Muscle layer of colon (tissue), 2 donors: ENCODE measurements around the gene RNF207.

Source experiments
- H3K27ac ChIP-seq: one replicate; pipeline ENCODE4 v1.7.0; 2013; ENCODE audit warnings: low read depth, mild to moderate bottlenecking, low read length, moderate library complexity
- H3K27me3 ChIP-seq, 2 donors: one replicate each; pipeline ENCODE4 v1.7.0; 2013; ENCODE audit warnings: low read length in 2 of 2, mild to moderate bottlenecking in 2 of 2; ENCODE audit not compliant: insufficient read depth in 2 of 2, control insufficient read depth in 1 of 2
- H3K36me3 ChIP-seq: one replicate; pipeline ENCODE4 v1.7.0; 2013; ENCODE audit warnings: mild to moderate bottlenecking, low read length; ENCODE audit not compliant: insufficient read depth
- H3K4me1 ChIP-seq: one replicate; pipeline ENCODE4 v1.7.0; 2013; ENCODE audit warnings: mild to moderate bottlenecking, low read length; ENCODE audit not compliant: insufficient read depth
- H3K4me3 ChIP-seq, 2 donors: one replicate each; pipeline ENCODE4 v1.7.0; 2013; ENCODE audit warnings: low read length in 2 of 2, low read depth in 1 of 2, mild to moderate bottlenecking in 1 of 2, moderate library complexity in 1 of 2
- H3K9ac ChIP-seq: one replicate; pipeline ENCODE4 v1.7.0; 2013; ENCODE audit warnings: low read length
- H3K9me3 ChIP-seq: one replicate; pipeline ENCODE4 v1.7.0; 2013; ENCODE audit warnings: mild to moderate bottlenecking, low read length
- donor health status: abdominal sarcoma.
- donor health status: Adenocarcinoma of cecum.

Gene RNF207

DNA sequence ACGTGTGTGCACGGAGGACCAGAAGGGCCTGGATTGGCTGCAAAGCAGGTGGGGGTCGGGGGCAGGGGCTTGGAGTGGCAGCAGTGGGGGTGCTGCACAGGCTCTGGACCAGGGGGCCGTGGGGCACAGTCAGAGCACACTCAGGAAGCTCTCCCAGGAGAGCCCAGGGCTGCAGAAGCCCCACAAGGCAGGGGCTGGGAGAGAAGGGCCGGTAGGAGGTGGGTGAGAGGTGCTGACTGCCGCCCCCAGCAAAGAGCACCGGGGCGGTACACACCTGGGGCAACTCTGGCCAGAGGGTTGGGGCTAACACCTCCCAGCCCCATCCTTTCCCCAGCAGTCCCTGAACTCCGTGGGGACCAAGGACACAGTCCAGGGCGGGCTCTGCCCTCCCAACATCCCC is 39.7 kb upstream of the RNF207 start:
- H3K36me3 ChIP-seq, result no peaks in the 10 kb centered on the region
- H3K9ac ChIP-seq, result no peak overlapping the region
- H3K27ac ChIP-seq, result no peak overlapping the region
- no peak overlapping the region for H3K4me3 ChIP-seq
- H3K9me3 ChIP-seq, result no peaks in the 10 kb centered on the region
- no peaks in the 10 kb centered on the region for H3K4me1 ChIP-seq
- peaks cover 0 to 30% of the 10 kb centered on the region in 2 donors for H3K27me3 ChIP-seq

DNA sequence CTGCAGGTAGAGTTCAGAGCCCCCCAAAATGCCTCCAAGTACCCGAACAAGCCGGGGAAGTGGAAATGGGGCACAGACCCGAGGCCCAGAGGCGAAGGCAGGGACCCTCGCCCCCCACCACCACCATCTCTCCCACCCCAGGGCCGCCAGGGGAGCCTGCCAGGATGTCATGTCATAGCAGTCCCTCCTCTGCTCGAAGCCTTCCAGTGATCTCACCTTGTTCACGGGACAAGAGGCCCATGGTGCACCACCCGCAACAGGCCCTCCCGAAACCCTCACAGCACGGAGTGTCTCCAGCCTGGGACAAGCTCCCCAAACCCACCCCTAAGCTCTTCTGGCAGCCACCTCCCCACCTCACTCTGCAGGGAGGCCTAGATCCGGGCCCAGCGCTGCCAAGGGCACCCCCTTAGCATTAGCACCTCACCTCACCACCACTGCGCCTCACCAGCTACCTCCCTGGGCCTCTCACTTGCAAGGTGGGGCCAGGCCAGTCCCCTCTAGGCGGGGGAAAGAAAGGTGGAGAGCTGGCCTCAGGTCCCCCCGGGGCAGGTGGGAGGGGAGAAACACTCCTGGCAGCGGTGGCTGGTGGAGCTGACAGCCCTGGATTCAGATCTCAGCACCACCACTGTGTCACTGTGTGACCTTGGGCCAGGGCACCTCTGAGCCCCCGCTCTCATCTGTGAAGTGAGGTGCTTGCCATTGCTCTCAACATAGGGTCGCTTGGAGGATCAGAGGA is 39.1 kb upstream of the RNF207 start:
- Histone ChIP-seq H3K4me3 (no peak overlapping the region), H3K9me3 (no peaks in the 10 kb centered on the region), H3K9ac (no peak overlapping the region), H3K27me3 (peaks cover 0 to 26% of the 10 kb centered on the region in 2 donors), H3K27ac (no peak overlapping the region), H3K36me3 (no peaks in the 10 kb centered on the region), H3K4me1 (no peaks in the 10 kb centered on the region)

DNA sequence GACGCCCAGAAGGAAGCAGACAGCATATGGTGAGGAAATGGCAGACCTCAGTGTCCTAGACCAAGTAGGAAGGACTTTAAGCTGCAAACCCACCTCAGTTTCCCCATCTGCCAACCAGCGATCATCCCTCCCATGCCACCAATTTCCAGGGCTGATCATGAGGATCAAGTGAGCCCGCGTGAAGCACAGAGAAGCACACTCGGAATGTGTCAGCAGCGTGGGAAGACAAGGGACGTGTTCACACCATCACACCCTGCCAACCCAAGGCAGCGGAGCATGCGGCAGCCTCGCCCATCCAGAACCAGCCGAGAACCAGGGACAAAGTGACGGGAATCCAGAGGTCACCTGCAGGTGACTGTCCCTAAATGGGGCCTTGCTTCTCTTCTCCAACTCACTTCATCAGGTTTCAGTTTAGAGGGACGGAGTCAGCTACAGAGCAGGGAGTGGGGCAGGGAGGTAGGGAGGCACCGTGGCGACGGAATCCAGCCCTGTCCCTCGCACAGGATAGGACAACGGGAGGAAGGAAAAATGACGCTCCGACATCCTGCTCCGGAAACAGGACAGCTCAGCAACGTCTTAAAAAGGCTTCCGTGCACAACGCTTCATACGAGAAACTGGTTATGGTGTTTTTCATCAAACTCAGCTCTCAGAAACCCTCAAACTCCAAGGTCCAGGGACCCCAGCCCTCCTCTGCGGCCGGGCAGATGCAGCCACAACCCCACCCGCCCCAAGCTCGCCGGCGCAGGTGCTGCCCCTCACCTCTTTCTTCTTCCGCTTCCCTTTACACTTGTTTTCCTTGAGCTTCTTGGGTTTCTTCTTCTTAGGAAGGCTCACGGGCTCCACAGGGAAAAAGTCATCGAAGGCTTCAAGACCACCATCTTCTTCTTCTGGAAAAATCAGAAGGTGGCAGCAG is 38.3 kb upstream of the RNF207 start:
- H3K27me3 ChIP-seq, result peaks cover 0 to 30% of the 10 kb centered on the region in 2 donors
- no peaks in the 10 kb centered on the region for H3K4me1 ChIP-seq
- no peaks in the 10 kb centered on the region for H3K9me3 ChIP-seq
- H3K4me3 ChIP-seq, result no peak overlapping the region
- H3K9ac ChIP-seq, result no peak overlapping the region
- no peaks in the 10 kb centered on the region for H3K36me3 ChIP-seq
- H3K27ac ChIP-seq, result no peak overlapping the region

DNA sequence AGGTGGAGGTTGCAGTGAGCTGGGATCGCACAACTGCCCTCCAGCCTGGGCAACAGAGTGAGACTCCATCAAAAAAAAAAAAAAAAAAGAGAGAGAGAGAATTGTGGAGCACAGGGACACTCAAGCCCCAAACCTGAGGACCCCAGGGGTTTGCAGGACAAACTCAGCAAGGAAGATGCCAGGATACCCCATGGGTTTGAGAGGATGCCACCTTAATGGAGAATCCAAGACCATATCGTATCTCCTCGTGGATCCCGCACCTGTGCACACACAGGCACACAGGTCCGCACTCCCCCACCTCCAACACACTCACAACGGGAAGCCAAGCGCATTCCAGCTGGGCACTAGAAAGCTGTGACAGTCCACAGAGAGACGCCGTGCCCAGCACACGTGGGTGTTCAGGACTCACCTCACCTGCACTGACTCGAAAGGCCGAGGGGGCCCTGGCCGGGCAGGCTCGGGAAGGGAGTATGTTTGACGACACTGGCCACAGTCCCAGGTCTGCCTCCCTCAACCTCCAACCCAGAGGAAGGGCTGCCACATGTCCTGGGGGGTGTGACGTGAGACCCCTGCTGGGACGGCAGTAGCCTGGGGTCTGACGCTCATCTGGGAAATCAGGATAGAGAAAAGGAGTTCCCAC is 36.9 kb upstream of the RNF207 start:
- no peak overlapping the region for H3K9ac ChIP-seq
- H3K27ac ChIP-seq, result no peak overlapping the region
- no peaks in the 10 kb centered on the region for H3K36me3 ChIP-seq
- no peak overlapping the region for H3K4me3 ChIP-seq
- no peaks in the 10 kb centered on the region for H3K9me3 ChIP-seq
- peaks cover 0 to 35% of the 10 kb centered on the region in 2 donors for H3K27me3 ChIP-seq
- H3K4me1 ChIP-seq, result no peaks in the 10 kb centered on the region

DNA sequence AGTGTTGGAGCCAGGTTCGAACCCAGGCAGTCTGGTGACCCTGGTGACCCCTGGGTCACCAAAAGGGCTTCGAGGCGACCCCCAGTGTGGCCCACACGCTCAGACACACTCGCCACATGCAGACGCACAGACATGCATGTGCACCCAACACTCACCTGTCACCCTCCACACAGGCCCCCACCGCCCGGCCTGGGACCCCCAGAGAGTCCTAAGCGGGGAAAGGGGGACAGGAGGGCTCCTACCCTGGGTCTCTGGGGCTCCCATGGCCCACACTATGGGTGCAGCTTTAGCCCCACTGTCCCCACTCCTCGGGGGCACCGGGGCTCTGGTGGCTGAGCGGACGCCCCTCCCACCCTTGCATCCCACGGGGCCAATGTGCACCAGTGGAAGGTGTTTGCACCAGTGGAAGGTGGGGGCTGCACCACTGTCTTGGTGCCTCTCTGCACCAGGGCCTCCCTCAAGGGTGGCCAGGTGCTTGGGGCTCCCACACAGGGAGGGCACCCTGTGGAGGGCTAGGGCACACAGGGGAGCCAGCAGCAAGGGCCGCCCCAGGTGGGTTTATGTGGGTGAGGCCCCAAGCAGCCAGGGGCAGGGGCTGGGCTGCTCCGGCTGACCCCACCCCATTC is 35.7 kb upstream of the RNF207 start:
- Histone ChIP-seq H3K27ac (no peak overlapping the region), H3K9ac (no peak overlapping the region), H3K4me1 (no peaks in the 10 kb centered on the region), H3K4me3 (no peak overlapping the region), H3K36me3 (no peaks in the 10 kb centered on the region), H3K9me3 (no peaks in the 10 kb centered on the region), H3K27me3 (peaks cover 4 to 39% of the 10 kb centered on the region in 2 donors)

DNA sequence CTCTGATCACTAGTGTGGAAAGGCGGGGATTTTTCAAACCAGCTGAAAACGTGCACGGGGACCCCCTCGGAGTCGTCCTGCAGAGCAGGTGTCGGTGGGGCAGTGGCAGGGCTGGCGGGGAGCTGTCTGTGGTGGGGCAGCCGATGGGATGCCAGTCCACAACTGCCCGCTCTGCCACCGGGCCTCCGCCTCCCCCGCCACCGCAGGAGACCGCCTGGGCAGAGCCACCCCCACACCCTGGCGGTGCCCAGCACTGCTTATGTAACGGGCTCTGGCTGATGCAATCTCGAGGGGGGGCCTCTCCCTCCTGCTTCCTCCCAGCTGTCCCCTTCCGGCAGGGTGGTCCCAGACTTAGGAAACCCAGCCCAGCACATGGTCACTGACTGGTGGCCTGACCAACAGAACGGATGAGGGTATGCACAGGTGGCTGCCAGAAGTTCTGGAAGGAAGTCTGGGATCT is 35.1 kb upstream of the RNF207 start:
- Histone ChIP-seq H3K27ac (no peak overlapping the region), H3K9ac (no peak overlapping the region), H3K4me1 (no peaks in the 10 kb centered on the region)

DNA sequence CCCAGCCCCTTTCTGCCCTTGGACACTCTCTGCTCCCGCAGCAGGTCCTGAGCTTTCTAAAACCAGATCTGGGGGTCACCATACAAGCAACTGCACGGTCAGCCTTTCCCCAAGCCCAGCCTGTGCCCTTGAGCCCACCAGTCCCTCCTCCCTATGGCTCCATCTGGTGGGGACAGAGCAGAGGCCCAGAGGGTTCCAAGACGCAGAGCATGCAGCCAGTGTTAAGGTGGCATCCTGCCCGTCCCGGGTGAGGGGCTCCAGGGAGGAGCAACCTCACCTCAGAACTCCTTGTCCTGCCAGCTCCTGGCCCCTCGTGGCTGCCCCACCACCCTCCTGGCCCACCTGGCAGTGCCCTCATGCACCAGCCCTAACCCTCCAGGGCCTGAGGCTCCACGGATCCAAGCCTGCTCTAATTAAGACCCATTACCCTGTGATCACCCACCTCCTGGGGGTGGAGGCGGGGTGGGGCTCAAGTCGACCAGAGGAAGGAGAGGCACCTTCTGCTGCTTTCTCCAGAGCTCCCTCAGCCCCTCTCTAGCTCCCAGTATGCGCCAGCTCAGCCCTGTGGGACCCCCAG is 34.3 kb upstream of the RNF207 start:
- Histone ChIP-seq H3K27ac (no peak overlapping the region), H3K36me3 (no peaks in the 10 kb centered on the region), H3K27me3 (peaks cover 14 to 39% of the 10 kb centered on the region in 2 donors)

More for the DNA sequence above, 35.1 kb upstream of the RNF207 start:
- no peaks in the 10 kb centered on the region for H3K36me3 ChIP-seq
- no peak overlapping the region for H3K4me3 ChIP-seq
- no peaks in the 10 kb centered on the region for H3K9me3 ChIP-seq
- H3K27me3 ChIP-seq, result peaks cover 7 to 39% of the 10 kb centered on the region in 2 donors

DNA sequence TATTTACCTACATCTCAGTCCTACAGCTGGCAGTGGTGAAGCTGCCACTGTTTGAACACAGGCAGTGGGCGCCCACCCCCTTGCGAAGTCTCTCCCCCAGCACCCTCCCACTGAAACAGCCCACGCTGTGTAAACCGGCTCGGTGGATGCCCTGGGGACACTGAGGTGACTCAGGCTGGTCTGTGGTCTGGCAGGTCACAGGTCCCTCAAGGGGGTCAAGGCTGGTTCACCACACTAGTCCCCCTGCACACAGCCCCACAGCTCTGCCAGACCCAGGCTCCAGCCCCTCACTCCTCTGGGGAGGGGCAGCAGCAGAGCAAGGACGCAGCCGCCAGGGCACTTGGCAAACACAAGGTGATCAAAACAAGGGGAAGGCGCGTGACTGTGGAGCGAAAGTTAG is 33.4 kb upstream of the RNF207 start:
- no peak overlapping the region for H3K4me3 ChIP-seq
- peaks cover 23 to 38% of the 10 kb centered on the region in 2 donors for H3K27me3 ChIP-seq
- no peaks in the 10 kb centered on the region for H3K36me3 ChIP-seq
- no peak overlapping the region for H3K27ac ChIP-seq
- H3K4me1 ChIP-seq, result no peaks in the 10 kb centered on the region
- H3K9me3 ChIP-seq, result no peaks in the 10 kb centered on the region
- H3K9ac ChIP-seq, result no peak overlapping the region

More for the DNA sequence above, 34.3 kb upstream of the RNF207 start:
- Histone ChIP-seq H3K9me3 (no peaks in the 10 kb centered on the region), H3K4me3 (no peak overlapping the region), H3K9ac (no peak overlapping the region), H3K4me1 (no peaks in the 10 kb centered on the region)

DNA sequence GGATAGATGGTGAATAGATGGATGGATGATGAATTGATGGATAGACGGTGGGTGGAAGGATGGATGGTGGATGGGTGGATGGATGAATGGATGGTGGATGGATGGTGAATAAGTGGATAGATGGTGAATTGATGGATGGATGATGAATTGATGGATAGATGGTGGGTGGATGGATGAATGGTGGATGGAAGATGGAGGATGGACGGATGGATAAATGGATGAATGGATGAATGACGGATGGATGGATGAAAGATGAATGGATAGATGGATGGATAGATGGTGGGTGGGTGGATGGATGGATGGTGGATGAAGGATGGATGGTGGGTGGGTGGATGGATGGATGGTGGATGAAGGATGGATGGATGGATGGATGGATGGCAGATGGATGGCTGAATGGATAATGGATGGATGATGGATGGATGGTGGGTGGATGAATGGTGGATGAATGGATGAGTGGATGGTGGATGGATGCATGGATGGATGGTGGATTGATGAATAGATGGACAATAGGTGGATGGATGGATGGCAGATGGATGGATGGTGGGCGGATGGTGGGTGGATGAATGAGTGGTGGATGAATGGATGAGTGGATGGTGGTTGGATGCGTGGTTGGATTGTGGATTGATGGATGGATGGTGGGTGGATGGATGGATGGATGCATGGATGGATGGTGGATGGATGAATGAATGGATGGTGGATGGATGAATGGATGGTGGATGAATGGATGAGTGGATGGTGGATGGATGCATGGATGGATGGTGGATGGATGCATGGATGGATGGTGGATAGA is 31.1 kb upstream of the RNF207 start:
- Histone ChIP-seq H3K27me3 (peaks cover 38 to 46% of the 10 kb centered on the region in 2 donors), H3K9me3 (no peaks in the 10 kb centered on the region), H3K27ac (no peak overlapping the region)

DNA sequence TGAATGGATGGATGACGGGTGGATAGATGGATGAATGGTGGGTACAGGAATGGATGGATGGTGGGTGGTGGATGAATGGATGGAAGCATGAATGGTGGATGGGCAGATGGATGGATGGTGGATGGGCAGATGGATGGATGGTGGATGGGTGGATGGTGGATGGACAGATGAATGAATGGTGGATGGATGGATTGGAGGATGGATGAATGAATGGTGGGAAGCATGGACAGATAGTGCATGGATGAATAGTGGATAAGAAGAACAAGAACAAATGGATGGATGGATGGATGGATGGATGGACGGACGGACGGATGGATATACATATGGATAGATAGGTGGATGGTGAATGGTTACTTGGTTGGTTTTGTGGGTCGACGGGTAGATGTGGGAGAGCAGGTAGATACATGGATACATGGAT is 30.5 kb upstream of the RNF207 start:
- Histone ChIP-seq H3K4me1 (peaks cover 6% of the 10 kb centered on the region), H3K4me3 (no peak overlapping the region), H3K27me3 (peaks cover 38 to 42% of the 10 kb centered on the region in 2 donors), H3K36me3 (no peaks in the 10 kb centered on the region), H3K27ac (no peak overlapping the region), H3K9me3 (no peaks in the 10 kb centered on the region), H3K9ac (no peak overlapping the region)

More for the DNA sequence above, 31.1 kb upstream of the RNF207 start:
- peaks cover 6% of the 10 kb centered on the region for H3K4me1 ChIP-seq
- no peak overlapping the region for H3K4me3 ChIP-seq
- no peaks in the 10 kb centered on the region for H3K36me3 ChIP-seq
- H3K9ac ChIP-seq, result no peak overlapping the region
